WTC11 (cell line): ENCODE results near the gene IGFBP1. TPM values are rescaled to one million over a fixed set of nuclear protein-coding genes. Genes with fewer than 3 reads are reported as not detected.
"Not testable (repeated sequence)": the region's sequence is repeated elsewhere in the genome, so short reads cannot be mapped to it uniquely, and the experiment has no call there.

Source experiments
- ATAC-seq: fragments of 200-7000 bp; cut with Tn5 transposase; 2 replicates; pipeline ENCODE4 v1.10.0; 2021; ENCODE audit warnings: mild to moderate bottlenecking, moderate library complexity
- CTCF ChIA-PET: fragments of 300-600 bp; sonication (Branson Sonifier 250); formaldehyde crosslinking; loops from one replicate; lab custom pipeline; 2021; ENCODE audit warnings: antibody characterized with exemption; lab: Charles Lee
- POLR2A ChIA-PET: fragments of 350-600 bp; sonication (Branson Sonifier 250); formaldehyde crosslinking; loops from one replicate; lab custom pipeline; 2021; ENCODE audit warnings: antibody characterized with exemption; lab: Charles Lee
- DNase-seq: peaks from one replicate; pipeline ENCODE4 v3.0.0; 2021; ENCODE audit warnings: low spot score
- H3K27ac Mint-ChIP-seq: 2 replicates; pipeline ENCODE4 v1.8.0; 2021; ENCODE audit warnings: mixed read lengths
- H3K27me3 Mint-ChIP-seq: 2 replicates; pipeline ENCODE4 v1.8.0; 2021; ENCODE audit warnings: low read depth, mild to moderate bottlenecking, moderate library complexity, mixed read lengths
- H3K36me3 Mint-ChIP-seq: 2 replicates; pipeline ENCODE4 v1.8.0; 2021; ENCODE audit warnings: mixed read lengths
- H3K4me1 Mint-ChIP-seq: 2 replicates; pipeline ENCODE4 v1.8.0; 2022; ENCODE audit warnings: mixed read lengths
- H3K4me3 Mint-ChIP-seq: 2 replicates; pipeline ENCODE4 v1.8.0; 2021; ENCODE audit warnings: mild to moderate bottlenecking, moderate library complexity, mixed read lengths
- H3K9me3 Mint-ChIP-seq: 2 replicates; pipeline ENCODE4 v1.8.0; 2021; ENCODE audit warnings: mixed read lengths
- CREB1 ChIP-seq: sonication (generic); formaldehyde crosslinking; IDR thresholded peaks from 2 replicates; pipeline ENCODE4 v1.8.0; 2023; ENCODE audit warnings: mild to moderate bottlenecking, missing genetic modification reagents
- FOXK1 ChIP-seq: sonication (generic); formaldehyde crosslinking; IDR thresholded peaks from 2 replicates; pipeline ENCODE4 v1.8.0; 2022; ENCODE audit warnings: mild to moderate bottlenecking, moderate library complexity, missing genetic modification reagents
- GABPB1 ChIP-seq: sonication (generic); formaldehyde crosslinking; IDR thresholded peaks from 2 replicates; pipeline ENCODE4 v1.8.1; 2023; ENCODE audit warnings: mild to moderate bottlenecking, missing genetic modification reagents
- GTF2I ChIP-seq: fragments of 250-450 bp; sonication (Bioruptor Pico); conservative IDR thresholded peaks from 2 replicates; pipeline ENCODE4 v1.4.0; 2021; ENCODE audit warnings: mild to moderate bottlenecking
- IRF2 ChIP-seq: sonication (generic); formaldehyde crosslinking; IDR thresholded peaks from 2 replicates; pipeline ENCODE4 v1.8.0; 2022; ENCODE audit warnings: low read depth, missing genetic modification reagents, borderline replicate concordance
- JAZF1 ChIP-seq: fragments of 250-450 bp; sonication (Bioruptor Pico); IDR thresholded peaks from 2 replicates; pipeline ENCODE4 v1.9.0; 2021; ENCODE audit warnings: moderate library complexity, mild to moderate bottlenecking, inconsistent platforms
- SMAD4 ChIP-seq: sonication (generic); formaldehyde crosslinking; IDR thresholded peaks from 2 replicates; pipeline ENCODE4 v1.8.0; 2022; ENCODE audit warnings: mild to moderate bottlenecking, missing genetic modification reagents
- SOX15 ChIP-seq: fragments of 250-450 bp; sonication (Bioruptor Pico); IDR thresholded peaks from 2 replicates; pipeline ENCODE4 v1.9.0; 2021; ENCODE audit warnings: mild to moderate bottlenecking
- TP53 ChIP-seq: sonication (generic); formaldehyde crosslinking; IDR thresholded peaks from 2 replicates; pipeline ENCODE4 v1.8.1; 2023; ENCODE audit warnings: mild to moderate bottlenecking, missing genetic modification reagents
- ZNF263 ChIP-seq: sonication (generic); formaldehyde crosslinking; IDR thresholded peaks from 2 replicates; pipeline ENCODE4 v1.8.1; 2022; ENCODE audit warnings: low read depth, mild to moderate bottlenecking, moderate library complexity, missing genetic modification reagents
- ZNF671 ChIP-seq: fragments of 250-450 bp; sonication (Bioruptor Pico); IDR thresholded peaks from 2 replicates; pipeline ENCODE4 v1.8.0; 2021; ENCODE audit warnings: mild to moderate bottlenecking
- total RNA-seq: library from RNA; stranded (reverse); gene quantifications from 3 replicates; pipeline ENCODE4 v1.2.3, GENCODE V29; 2021
- TF ChIP-seq, protein P1 (sequence below): fragments of 250-450 bp; sonication (Bioruptor Pico); IDR thresholded peaks from 2 replicates; pipeline ENCODE4 v1.9.0; 2021; ENCODE audit warnings: mild to moderate bottlenecking

IGFBP1 gene
- total RNA-seq, 1 experiment from 2014 or later: 0.37 TPM

DNA sequence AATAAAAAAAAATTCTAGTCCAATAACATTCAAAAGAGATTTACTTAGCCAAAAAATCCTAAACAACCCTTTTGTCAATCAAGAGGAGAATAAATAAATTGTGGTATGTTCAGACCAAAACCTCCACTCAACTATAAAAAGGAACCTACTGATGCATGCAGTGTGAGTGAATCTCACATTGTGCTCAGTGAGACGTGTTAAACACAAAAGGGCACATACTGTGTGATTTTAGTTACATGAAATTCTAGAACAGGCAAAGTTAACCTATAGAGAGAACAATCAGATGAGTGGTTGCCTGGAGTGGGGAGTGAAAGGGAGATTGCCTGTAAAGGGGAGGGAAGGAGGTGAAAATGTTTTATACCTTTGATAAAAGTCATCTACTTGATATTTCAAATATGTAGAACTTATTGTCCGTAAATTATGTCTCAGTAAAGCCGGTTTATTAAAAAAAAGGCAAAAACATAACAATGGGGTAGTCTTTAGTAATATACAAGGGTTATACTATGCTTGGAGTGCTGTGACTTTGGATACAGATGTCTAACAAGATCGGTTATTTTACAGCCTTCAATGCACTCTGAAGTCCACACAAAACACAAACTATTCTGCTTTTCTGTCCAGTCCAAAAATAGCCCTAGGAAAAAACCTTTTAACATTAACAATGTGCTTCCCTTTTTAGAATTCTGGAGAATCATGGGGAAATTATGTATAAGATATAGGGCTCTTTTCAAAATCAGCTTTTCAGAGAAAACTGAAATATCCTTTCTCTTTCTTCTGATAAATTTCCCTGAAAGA lies 46.2 kb upstream of the IGFBP1 start:
- H3K4me3 Mint-ChIP-seq, ATAC-seq, H3K9me3 Mint-ChIP-seq, H3K27ac Mint-ChIP-seq, H3K27me3 Mint-ChIP-seq, DNase-seq, POLR2A ChIA-PET, H3K4me1 Mint-ChIP-seq, H3K36me3 Mint-ChIP-seq, CTCF ChIA-PET: not testable (repeated sequence)

- H3K9me3 Mint-ChIP-seq, DNase-seq, H3K27me3 Mint-ChIP-seq, H3K27ac Mint-ChIP-seq, H3K36me3 Mint-ChIP-seq, H3K4me1 Mint-ChIP-seq, H3K4me3 Mint-ChIP-seq, POLR2A ChIA-PET, CTCF ChIA-PET, ATAC-seq: not testable (repeated sequence)
These were observed 41.8 kb upstream of the IGFBP1 start for GRCh38 chr7:45846536-45846935.

DNA sequence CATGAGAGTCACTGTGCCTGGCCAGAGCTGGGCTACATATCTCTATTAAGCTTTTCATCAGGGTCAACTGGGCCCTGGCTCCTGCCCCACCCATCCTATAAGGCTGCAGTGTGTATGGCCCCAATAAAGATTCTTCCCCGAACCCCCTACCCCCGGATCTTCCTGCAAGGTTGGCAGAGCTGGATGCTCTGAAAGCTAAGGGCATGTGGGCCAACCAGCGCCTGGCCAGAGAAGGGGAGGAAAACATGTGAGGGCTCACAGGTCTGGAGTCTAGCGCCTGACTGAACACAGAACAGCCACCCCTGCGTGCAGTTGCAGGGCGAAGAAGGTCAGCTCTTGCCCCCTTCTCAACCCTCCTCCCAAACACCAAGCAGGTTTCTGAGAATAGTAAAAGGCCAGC lies 39.6 kb upstream of the IGFBP1 start:
- not testable (repeated sequence) for H3K27me3 Mint-ChIP-seq, ATAC-seq

GRCh38 chr7:45852984-45853383 lies 35.3 kb upstream of the IGFBP1 start:
- CTCF ChIA-PET: not testable (repeated sequence)

More for the DNA sequence above, 39.6 kb upstream of the IGFBP1 start:
- H3K4me3 Mint-ChIP-seq, CTCF ChIA-PET, DNase-seq, H3K4me1 Mint-ChIP-seq, H3K36me3 Mint-ChIP-seq, H3K9me3 Mint-ChIP-seq, H3K27ac Mint-ChIP-seq, POLR2A ChIA-PET: not testable (repeated sequence)

GRCh38 chr7:45853491-45853890 lies 34.8 kb upstream of the IGFBP1 start:
- CTCF ChIA-PET: interaction anchor here (1.4 kb wide), 1 partner anchor 190 kb away, joined by 7 read pairs; no protein-coding TSS in a partner anchor
- ATAC-seq, H3K9me3 Mint-ChIP-seq, H3K27me3 Mint-ChIP-seq, H3K27ac Mint-ChIP-seq, H3K36me3 Mint-ChIP-seq, H3K4me1 Mint-ChIP-seq, DNase-seq, POLR2A ChIA-PET, H3K4me3 Mint-ChIP-seq: not testable (repeated sequence)

More at GRCh38 chr7:45852984-45853383, 35.3 kb upstream of the IGFBP1 start:
- H3K27me3 Mint-ChIP-seq, H3K27ac Mint-ChIP-seq, DNase-seq, H3K4me1 Mint-ChIP-seq, H3K9me3 Mint-ChIP-seq, H3K4me3 Mint-ChIP-seq, H3K36me3 Mint-ChIP-seq, ATAC-seq, POLR2A ChIA-PET: not testable (repeated sequence)

DNA sequence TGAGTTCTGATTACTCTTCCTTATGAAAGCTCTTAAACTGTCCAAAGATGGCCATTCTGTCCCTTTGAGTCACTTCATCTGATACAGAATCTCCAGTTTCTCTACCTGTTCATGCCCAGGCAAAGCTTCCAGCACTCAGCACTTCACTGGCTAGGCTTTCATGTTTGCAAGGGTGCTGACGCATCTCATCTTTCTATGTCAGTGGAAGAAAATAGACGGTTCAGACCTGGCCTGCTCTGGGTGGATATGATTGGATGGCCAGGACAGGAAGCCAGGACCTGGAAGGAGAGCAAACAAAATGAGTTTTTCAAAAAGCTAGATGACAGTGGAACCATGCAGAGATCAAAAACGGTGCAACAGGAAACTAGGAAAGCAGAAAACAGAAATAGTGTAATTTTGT lies 32.6 kb upstream of the IGFBP1 start:
- DNase-seq, H3K27me3 Mint-ChIP-seq, H3K4me3 Mint-ChIP-seq, H3K27ac Mint-ChIP-seq, ATAC-seq, H3K9me3 Mint-ChIP-seq, H3K36me3 Mint-ChIP-seq, H3K4me1 Mint-ChIP-seq, POLR2A ChIA-PET: not testable (repeated sequence)
- CTCF ChIA-PET: interaction anchor here (2.1 kb wide), 1 partner anchor 8 kb away, joined by 6 read pairs; no protein-coding TSS in a partner anchor

DNA sequence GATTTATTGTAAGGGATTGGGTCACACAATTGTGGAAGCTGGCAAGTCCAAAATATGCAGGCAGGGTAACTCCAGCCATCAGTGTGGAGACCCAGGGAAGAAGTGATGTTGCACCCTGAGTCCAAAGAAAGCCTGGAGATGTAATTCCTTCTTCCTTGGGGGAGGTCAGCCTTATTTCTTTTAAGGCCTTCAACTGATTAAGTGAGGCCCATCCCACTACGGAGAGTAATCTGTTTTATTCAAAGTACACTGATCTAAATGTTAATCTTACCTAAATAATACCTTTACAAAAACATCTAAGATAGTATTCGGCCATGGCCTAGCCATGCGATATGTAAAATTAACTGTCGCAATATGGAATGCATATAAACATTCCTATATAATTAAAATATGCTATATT lies 31.4 kb upstream of the IGFBP1 start:
- DNase-seq, CTCF ChIA-PET, H3K4me3 Mint-ChIP-seq, POLR2A ChIA-PET, H3K27ac Mint-ChIP-seq, ATAC-seq, H3K4me1 Mint-ChIP-seq, H3K36me3 Mint-ChIP-seq, H3K9me3 Mint-ChIP-seq, H3K27me3 Mint-ChIP-seq: not testable (repeated sequence)

DNA sequence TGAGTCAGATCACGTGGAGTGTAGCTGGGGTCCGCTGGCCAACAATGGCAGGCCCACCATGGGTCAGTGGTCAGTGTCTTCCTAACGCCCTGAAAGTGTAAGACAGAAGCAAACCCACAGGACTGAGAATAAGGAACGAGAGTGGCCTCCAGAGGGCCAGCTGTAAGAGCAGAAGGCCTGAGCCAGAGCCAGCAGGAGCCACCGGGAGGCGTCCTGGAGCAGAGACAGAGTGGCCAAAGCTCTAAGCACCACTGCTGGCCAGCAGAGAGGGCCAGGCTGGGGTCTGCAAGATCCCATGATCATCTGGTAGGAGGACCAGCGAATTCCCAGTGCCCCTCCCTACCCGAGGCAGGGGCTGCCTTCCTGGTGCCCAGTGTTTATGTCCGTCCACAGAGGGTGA lies 24.6 kb upstream of the IGFBP1 start:
- POLR2A ChIA-PET: no interaction called here
- ATAC-seq: peak; percentile 94
- CTCF ChIA-PET: interaction anchor here (0.7 to 2.9 kb wide), 14 partner anchors 9 to 1316 kb away, joined by 3 to 28 read pairs (median 6); partner anchors contain the start of genes CCDC201, IGFBP1 and IGFBP3
- DNase-seq: peak; percentile 69
- Mint-ChIP-seq H3K27me3 (no peaks in the 10 kb centered on the region; the same call in 1 of the 2 replicates), H3K27ac (no peak overlapping the region), H3K9me3 (peaks cover 10% of the 10 kb centered on the region), H3K4me1 (no peaks in the 10 kb centered on the region), H3K36me3 (no peaks in the 10 kb centered on the region), H3K4me3 (no peak overlapping the region)
- TF ChIP-seq IRF2 (no peak), TP53 (no peak), GTF2I (CRISPR knock-in tag) (no peak), JAZF1 (CRISPR knock-in tag) (no peak), ZNF671 (CRISPR knock-in tag) (no peak), SOX15 (CRISPR knock-in tag) (no peak), FOXK1 (CRISPR knock-in tag) (no peak), SMAD4 (CRISPR knock-in tag) (no peak), GABPB1 (no peak), CREB1 (CRISPR knock-in tag) (no peak), ZNF263 (CRISPR knock-in tag) (no peak)
- TF ChIP-seq, protein P1, sequence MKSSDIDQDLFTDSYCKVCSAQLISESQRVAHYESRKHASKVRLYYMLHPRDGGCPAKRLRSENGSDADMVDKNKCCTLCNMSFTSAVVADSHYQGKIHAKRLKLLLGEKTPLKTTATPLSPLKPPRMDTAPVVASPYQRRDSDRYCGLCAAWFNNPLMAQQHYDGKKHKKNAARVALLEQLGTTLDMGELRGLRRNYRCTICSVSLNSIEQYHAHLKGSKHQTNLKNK (CRISPR knock-in tag): no peak
